Heart left ventricle (tissue), 13 donors: ENCODE results near the gene ZGPAT.

ENCODE experiments used
- POLR2A ChIP-seq, 2 donors: fragments of 450-650 bp; IDR thresholded peaks; one replicate each; pipeline ENCODE4 v1.6.1; 2017; ENCODE audit warnings: antibody characterized with exemption in 2 of 2, mild to moderate bottlenecking in 2 of 2, moderate library complexity in 2 of 2
- TF ChIP-seq, protein P1 (sequence below), 12 donors: fragments of 200-600 bp; sonication (generic) in 4 of 12; IDR thresholded peaks; one replicate each; pipeline versions ENCODE4 v1.5.0 to v1.8.0; 2018 to 2022; ENCODE audit warnings: antibody characterized with exemption in 12 of 12, mild to moderate bottlenecking in 5 of 12
- donor health status: ischemic (EF 13 %, LVEDD 7.1; RV severe dilation, severe dysfunction).
- donor health status: DM: no; HTN: yes; CAD: no.
- donor health status: DM: no; HTN: no; CAD: no.
- donor health status: ischemic (EF 25% LVEDD 6.9; RV normal size, moderate dysfunction).
- donor health status: ischemic (EF 25% LVEDD 5.7; RV mildly dilated, moderate dysfunction).
- donor health status: ischemic (EF 35%, LVEDD 5.7; RV mildly dilated, moderate dysfunction).
- donor health status: nonischemic (EF 11% LVEDD 7.7; RV severe dilation, severe dysfunction).
- donor health status: DM: yes; HTN: yes; CAD: no.
- donor health status: PGD.
- donor health status: ischemic (EF 29% LVEDD 5.4; RV normal size, mild dysfunction).
- donor health status: nonischemic (EF 23%, LVEDD 6.1; RV moderate dilation, normal function).

DNA sequence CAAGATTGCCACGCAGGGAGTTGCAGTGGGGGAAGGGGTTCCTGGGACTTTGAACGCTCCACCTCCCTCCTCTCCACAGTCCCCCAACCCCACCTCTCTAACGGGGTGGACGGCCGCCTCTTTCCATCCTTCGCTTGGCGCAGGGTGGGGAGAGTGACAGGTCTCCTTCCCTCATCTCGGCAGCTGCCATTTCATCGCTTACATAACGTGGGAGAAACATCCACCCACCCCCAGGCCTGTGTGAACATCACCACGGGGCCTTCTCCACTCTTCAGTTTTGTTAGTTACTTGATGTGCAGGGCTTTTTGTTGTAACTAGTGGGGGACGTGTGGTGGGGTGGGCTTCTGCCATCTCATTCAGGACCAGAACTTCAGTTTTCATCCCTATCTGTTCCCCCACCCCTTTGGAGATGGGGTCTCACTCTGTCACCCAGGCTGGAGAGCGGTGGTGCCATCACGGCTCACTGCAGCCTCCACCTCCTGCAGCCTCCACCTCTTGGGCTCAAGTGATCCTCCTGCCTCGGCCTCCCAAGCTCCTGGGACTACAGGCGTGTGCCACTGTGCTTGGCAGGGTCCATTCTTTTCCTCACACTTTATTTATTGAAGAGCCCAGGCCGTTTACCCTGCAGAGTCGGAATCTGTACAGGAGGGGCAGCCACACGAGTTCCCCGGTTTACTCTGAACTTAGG lies 32.0 kb upstream of the ZGPAT start:
- TF ChIP-seq, protein P1, sequence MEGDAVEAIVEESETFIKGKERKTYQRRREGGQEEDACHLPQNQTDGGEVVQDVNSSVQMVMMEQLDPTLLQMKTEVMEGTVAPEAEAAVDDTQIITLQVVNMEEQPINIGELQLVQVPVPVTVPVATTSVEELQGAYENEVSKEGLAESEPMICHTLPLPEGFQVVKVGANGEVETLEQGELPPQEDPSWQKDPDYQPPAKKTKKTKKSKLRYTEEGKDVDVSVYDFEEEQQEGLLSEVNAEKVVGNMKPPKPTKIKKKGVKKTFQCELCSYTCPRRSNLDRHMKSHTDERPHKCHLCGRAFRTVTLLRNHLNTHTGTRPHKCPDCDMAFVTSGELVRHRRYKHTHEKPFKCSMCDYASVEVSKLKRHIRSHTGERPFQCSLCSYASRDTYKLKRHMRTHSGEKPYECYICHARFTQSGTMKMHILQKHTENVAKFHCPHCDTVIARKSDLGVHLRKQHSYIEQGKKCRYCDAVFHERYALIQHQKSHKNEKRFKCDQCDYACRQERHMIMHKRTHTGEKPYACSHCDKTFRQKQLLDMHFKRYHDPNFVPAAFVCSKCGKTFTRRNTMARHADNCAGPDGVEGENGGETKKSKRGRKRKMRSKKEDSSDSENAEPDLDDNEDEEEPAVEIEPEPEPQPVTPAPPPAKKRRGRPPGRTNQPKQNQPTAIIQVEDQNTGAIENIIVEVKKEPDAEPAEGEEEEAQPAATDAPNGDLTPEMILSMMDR (IDR thresholded peaks at IDR 0.05): no peak
- TF ChIP-seq POLR2A (IDR thresholded peaks at IDR 0.05): no peak
